Measurements from ENCODE around the gene ACVRL1. TPM values are rescaled to one million over a fixed set of nuclear protein-coding genes. Genes with fewer than 3 reads are reported as not detected.
A peak's percentile ranks its signal among the peaks of the same experiment; 100 is the strongest.

The ACVRL1 gene
- total RNA-seq, 4 donors from 2014 or later, result 46.4 to 169 (median 56.8) TPM

DNA sequence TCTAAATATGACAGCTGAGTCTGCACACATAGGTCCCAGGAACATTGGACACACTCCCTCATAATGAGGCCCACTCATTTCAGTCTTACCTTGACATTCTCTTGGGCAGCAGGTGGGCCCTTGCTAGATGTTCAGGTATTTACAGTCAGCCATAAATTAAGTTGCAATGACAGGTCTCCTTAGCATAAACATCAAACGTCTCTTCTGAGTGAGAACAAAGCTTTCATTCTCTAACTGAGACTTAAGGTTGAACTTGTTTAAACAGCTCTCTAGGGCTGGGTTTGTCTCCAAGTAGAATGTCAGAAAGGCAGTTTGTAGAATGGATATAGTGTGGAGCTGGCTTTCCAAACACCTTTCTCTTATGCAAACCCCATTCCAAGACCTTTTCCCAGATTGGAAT, 54.5 kb downstream of the ACVRL1 start:
- Histone ChIP-seq H3K27me3 (no peaks in the 10 kb centered on the region), H3K4me1 (peaks cover 0 to 40% (median 6%) of the 10 kb centered on the region in 4 donors), H3K36me3 (no peaks in the 10 kb centered on the region), H3K9me3 (no peaks in the 10 kb centered on the region), H3K4me3 (no peak overlapping the region), H3K27ac (peak overlapping the region in 2 of 4 donors; percentile 36 to 63)
- DNase-seq, result no peak
- no peak for TF ChIP-seq POLR2A (IDR thresholded peaks at IDR 0.05)
- TF ChIP-seq, protein P1, sequence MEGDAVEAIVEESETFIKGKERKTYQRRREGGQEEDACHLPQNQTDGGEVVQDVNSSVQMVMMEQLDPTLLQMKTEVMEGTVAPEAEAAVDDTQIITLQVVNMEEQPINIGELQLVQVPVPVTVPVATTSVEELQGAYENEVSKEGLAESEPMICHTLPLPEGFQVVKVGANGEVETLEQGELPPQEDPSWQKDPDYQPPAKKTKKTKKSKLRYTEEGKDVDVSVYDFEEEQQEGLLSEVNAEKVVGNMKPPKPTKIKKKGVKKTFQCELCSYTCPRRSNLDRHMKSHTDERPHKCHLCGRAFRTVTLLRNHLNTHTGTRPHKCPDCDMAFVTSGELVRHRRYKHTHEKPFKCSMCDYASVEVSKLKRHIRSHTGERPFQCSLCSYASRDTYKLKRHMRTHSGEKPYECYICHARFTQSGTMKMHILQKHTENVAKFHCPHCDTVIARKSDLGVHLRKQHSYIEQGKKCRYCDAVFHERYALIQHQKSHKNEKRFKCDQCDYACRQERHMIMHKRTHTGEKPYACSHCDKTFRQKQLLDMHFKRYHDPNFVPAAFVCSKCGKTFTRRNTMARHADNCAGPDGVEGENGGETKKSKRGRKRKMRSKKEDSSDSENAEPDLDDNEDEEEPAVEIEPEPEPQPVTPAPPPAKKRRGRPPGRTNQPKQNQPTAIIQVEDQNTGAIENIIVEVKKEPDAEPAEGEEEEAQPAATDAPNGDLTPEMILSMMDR (IDR thresholded peaks at IDR 0.05), result no peak

DNA sequence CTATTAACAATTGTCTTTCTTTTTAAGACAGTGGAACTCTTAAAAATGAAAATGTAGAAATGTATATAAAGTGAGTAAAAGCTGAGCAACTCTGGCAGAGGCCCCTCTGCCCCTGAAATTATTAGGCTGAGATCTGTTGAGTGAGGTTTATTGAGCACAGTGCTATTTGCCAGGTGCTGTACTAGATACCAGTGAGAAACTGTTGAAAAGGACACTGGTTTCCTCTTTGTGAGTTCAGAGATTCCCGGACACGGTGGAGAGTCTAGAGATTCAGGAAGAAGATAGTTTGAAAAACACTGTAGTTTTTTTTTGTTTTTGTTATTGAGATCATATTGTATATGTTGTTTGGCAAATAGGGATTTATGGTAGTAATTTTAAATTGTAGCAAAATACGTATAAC, 55.4 kb downstream of the ACVRL1 start:
- Histone ChIP-seq H3K27me3 (no peaks in the 10 kb centered on the region), H3K27ac (peak overlapping the region in 1 of 4 donors; percentile 36), H3K4me3 (no peak overlapping the region), H3K9me3 (no peaks in the 10 kb centered on the region), H3K36me3 (no peaks in the 10 kb centered on the region), H3K4me1 (peaks cover 0 to 36% (median 6%) of the 10 kb centered on the region in 4 donors)
- no peak for DNase-seq
- no peak for TF ChIP-seq POLR2A (IDR thresholded peaks at IDR 0.05)

DNA sequence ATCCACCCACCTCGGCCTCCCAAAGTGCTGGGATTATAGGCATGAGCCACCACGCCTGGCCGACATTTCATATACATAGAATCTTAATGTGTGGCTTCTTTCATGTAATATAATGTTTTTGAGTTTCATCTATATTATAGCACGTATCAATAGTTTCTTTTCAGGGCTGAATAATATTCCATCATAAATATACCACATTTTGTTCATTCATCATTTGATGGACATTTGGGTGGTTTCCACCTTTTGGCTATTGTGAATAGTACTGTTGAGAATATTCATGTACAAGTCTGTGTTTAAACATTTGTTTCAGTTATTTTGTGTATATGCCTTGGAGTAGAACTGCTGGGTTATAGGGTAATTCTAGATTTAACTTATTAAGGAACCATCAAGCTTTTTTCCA, 56.2 kb downstream of the ACVRL1 start:
- DNase-seq, result no peak
- H3K4me3 ChIP-seq, result no peak overlapping the region
- H3K27me3 ChIP-seq, result no peaks in the 10 kb centered on the region
- no peak for TF ChIP-seq POLR2A (IDR thresholded peaks at IDR 0.05)
- TF ChIP-seq, protein P1 (IDR thresholded peaks at IDR 0.05), result no peak
- H3K36me3 ChIP-seq, result no peaks in the 10 kb centered on the region
- H3K9me3 ChIP-seq, result no peaks in the 10 kb centered on the region
- H3K4me1 ChIP-seq, result peaks cover 0 to 40% (median 6%) of the 10 kb centered on the region in 4 donors
- no peak overlapping the region for H3K27ac ChIP-seq

DNA sequence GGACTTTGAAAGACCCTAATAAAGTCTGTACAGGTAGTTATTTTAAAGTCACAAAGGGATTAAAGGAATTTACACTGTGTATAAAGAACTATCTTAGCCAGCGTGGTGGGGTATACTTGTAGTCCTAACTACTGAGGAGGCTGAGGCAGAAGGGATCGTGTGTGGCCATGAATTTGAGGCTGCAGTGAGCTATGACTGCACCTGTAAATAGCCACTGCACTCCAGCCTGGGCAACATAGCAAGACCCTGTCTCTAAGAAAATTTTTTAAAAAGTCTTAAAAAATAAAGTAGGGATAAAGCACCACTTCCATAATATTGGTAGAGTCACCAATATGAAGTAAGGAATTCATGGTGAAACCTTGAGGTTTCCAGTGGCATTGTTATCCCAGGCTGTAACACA, 62.3 kb downstream of the ACVRL1 start:
- no peak for DNase-seq
- Histone ChIP-seq H3K36me3 (no peaks in the 10 kb centered on the region), H3K27ac (peak overlapping the region in 1 of 4 donors; percentile 48), H3K4me1 (peaks cover 0 to 60% (median 14%) of the 10 kb centered on the region in 4 donors), H3K9me3 (no peaks in the 10 kb centered on the region), H3K4me3 (no peak overlapping the region), H3K27me3 (no peaks in the 10 kb centered on the region)
- TF ChIP-seq POLR2A (IDR thresholded peaks at IDR 0.05), result no peak
- TF ChIP-seq, protein P1 (IDR thresholded peaks at IDR 0.05), result no peak

DNA sequence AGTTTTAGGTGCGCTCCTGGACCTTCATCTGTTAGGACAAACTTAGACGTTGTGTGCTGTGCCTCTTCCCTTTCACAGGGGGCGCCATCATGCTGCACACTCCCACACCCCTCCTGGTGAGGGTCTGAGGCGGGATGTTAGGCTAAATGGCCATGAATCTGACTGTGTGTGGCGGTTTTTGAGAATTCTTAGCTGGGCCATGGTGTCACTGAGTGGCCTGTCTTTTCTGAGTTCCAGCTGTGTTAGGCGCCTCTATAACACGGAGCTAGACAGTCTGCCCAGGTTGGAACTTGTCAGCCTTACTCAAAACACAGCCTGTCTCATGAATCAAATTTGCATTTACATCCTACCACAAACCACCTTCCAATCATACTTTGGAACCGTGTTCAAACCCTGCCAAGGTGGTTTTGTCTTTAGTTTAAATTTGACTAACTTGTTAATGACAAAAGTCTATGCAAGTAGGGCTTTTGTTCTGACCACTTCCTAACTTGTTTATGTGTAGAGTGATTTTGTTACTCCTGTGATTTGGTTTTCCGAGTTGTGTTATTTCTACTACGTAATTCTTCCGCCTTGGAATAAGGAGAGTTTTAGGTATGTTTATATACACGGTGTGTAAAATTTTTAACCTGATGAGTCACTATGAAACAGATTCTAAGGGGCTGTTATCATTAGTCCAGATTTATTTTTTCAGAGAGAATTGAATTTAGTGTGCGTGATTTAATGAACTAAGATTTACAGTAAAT, 63.8 kb downstream of the ACVRL1 start:
- no peaks in the 10 kb centered on the region for H3K27me3 ChIP-seq
- DNase-seq, result peak in 1 of 3 donors; percentile 59
- H3K4me1 ChIP-seq, result peaks cover 0 to 62% (median 15%) of the 10 kb centered on the region in 4 donors
- TF ChIP-seq, protein P1 (IDR thresholded peaks at IDR 0.05), result peak; percentile 38 to 62 (median 51)
- TF ChIP-seq POLR2A (IDR thresholded peaks at IDR 0.05), result no peak
- H3K4me3 ChIP-seq, result no peak overlapping the region
- peaks cover 0 to 10% (median 0%) of the 10 kb centered on the region in 3 donors for H3K36me3 ChIP-seq
- H3K9me3 ChIP-seq, result no peaks in the 10 kb centered on the region
- H3K27ac ChIP-seq, result peak overlapping the region in 1 of 4 donors; percentile 27

DNA sequence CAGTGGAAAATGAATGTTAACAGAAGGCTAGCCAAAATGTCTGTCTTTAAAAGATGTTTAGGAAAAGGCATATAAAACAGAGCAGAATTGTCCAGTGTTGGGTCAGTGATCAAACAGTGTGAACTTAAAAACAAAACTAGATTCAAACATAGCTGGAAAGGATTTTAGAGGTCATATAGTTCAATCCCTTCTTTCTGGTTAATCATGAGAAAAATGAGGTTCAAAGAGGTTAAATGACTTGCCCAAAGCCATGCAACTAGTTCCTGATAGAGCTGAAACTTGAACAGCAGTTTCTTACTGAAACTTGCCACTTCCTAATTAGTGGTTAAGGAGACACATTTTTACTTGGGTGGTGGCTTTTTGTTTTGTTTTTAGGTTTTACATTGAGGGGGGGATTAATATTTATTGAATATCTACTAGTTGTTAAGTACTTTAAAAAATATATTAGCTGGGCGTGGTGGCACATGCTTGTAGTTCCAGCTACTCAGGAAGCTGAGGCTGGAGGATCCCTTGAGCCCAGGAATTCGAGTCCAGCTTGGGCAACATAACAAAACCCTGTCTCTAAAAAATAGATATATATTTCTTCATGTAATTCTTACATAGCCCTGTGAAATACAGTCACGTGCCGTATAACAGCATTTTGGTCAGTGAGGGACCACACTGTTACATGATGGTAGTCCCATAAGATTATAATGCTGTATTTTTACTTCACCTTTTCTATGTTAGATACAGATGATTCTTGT, 64.5 kb downstream of the ACVRL1 start:
- no peak for DNase-seq
- TF ChIP-seq POLR2A (IDR thresholded peaks at IDR 0.05), result no peak
- TF ChIP-seq, protein P1 (IDR thresholded peaks at IDR 0.05), result no peak
- Histone ChIP-seq H3K27ac (no peak overlapping the region), H3K36me3 (peaks cover 0 to 18% (median 0%) of the 10 kb centered on the region in 3 donors), H3K27me3 (no peaks in the 10 kb centered on the region), H3K9me3 (no peaks in the 10 kb centered on the region), H3K4me3 (no peak overlapping the region), H3K4me1 (peaks cover 0 to 62% (median 15%) of the 10 kb centered on the region in 4 donors)
